Liver (tissue), 9 donors: ENCODE measurements around the gene SYTL3. TPM values are rescaled to one million over a fixed set of nuclear protein-coding genes. Genes with fewer than 3 reads are reported as not detected.
"Not testable (repeated sequence)": the region's sequence is repeated elsewhere in the genome, so short reads cannot be mapped to it uniquely, and the experiment has no call there.

ENCODE experiments used
- DNase-seq: peaks from one replicate; pipeline ENCODE4 v3.0.0-alpha.2; 2017; ENCODE audit warnings: low spot score
- H3K27ac ChIP-seq, 2 donors: one replicate each; pipeline ENCODE4 v1.7.0; 2013; ENCODE audit warnings: inconsistent platforms in 2 of 2, low read length in 2 of 2, control low read depth in 1 of 2, low read depth in 1 of 2, mild to moderate bottlenecking in 1 of 2
- H3K27me3 ChIP-seq, 4 donors: one replicate each; pipeline versions ENCODE4 v1.6.1 to v1.7.0; 2013; ENCODE audit warnings: low read length in 3 of 4, inconsistent platforms in 1 of 4, mild to moderate bottlenecking in 1 of 4, moderate library complexity in 1 of 4; ENCODE audit not compliant: control insufficient read depth in 4 of 4, insufficient read depth in 4 of 4
- H3K36me3 ChIP-seq, 4 donors: one replicate each; pipeline versions ENCODE4 v1.6.1 to v1.7.0; 2013; ENCODE audit warnings: low read length in 3 of 4, mild to moderate bottlenecking in 3 of 4, low read depth in 1 of 4, moderate library complexity in 1 of 4; ENCODE audit not compliant: control insufficient read depth in 4 of 4, insufficient read depth in 3 of 4
- H3K4me1 ChIP-seq, 4 donors: one replicate each; pipeline versions ENCODE4 v1.6.1 to v1.7.0; 2013; ENCODE audit warnings: low read length in 3 of 4, mild to moderate bottlenecking in 3 of 4, moderate library complexity in 1 of 4; ENCODE audit not compliant: control insufficient read depth in 4 of 4, insufficient read depth in 4 of 4
- H3K4me3 ChIP-seq, 3 donors: one replicate each; pipeline versions ENCODE4 v1.6.1 to v1.7.0; 2013; ENCODE audit warnings: low read length in 3 of 3, control low read depth in 1 of 3, low read depth in 1 of 3, mild to moderate bottlenecking in 1 of 3
- H3K9ac ChIP-seq, 2 donors: one replicate each; pipeline ENCODE4 v1.7.0; 2013; ENCODE audit warnings: low read length in 2 of 2, mild to moderate bottlenecking in 2 of 2, moderate library complexity in 2 of 2, control low read depth in 1 of 2, low read depth in 1 of 2
- H3K9me3 ChIP-seq, 4 donors: one replicate each; pipeline versions ENCODE4 v1.6.1 to v1.7.0; 2013; ENCODE audit warnings: low read length in 3 of 4; ENCODE audit not compliant: control insufficient read depth in 4 of 4
- ATF3 ChIP-seq: IDR thresholded peaks from 2 replicates; pipeline ENCODE4 v1.6.1; 2016; ENCODE audit warnings: antibody characterized with exemption
- CTCF ChIP-seq: fragments of 150-350 bp; IDR thresholded peaks from 2 replicates; pipeline ENCODE4 v1.5.1; 2017; ENCODE audit warnings: improper control_type of control experiment, low read depth, low read length; ENCODE audit not compliant: missing input control
- GABPA ChIP-seq, 2 donors: IDR thresholded peaks in 1 of 2; conservative IDR thresholded peaks in 1 of 2; 2 replicates each; pipeline ENCODE4 v1.6.1; 2016; ENCODE audit warnings: antibody characterized with exemption in 2 of 2, mild to moderate bottlenecking in 1 of 2, moderate library complexity in 1 of 2
- JUND ChIP-seq, 2 donors: IDR thresholded peaks; 2 replicates each; pipeline ENCODE4 v1.6.1; 2016; ENCODE audit warnings: antibody characterized with exemption in 2 of 2
- MAX ChIP-seq: IDR thresholded peaks from 2 replicates; pipeline ENCODE4 v1.6.1; 2016; ENCODE audit warnings: antibody characterized with exemption
- NR2F2 ChIP-seq: IDR thresholded peaks from 2 replicates; pipeline ENCODE4 v1.6.1; 2016; ENCODE audit warnings: antibody characterized with exemption
- RAD21 ChIP-seq, 2 donors: IDR thresholded peaks; 2 replicates each; pipeline ENCODE4 v1.6.1; 2016; ENCODE audit warnings: antibody characterized with exemption in 2 of 2, mild to moderate bottlenecking in 2 of 2
- REST ChIP-seq: IDR thresholded peaks from 2 replicates; pipeline ENCODE4 v1.6.1; 2016; ENCODE audit warnings: antibody characterized with exemption, mild to moderate bottlenecking
- RXRA ChIP-seq, 2 donors: IDR thresholded peaks; 2 replicates each; pipeline ENCODE4 v1.6.1; 2017 to 2018; ENCODE audit warnings: antibody characterized with exemption in 2 of 2, mild to moderate bottlenecking in 1 of 2
- SP1 ChIP-seq: IDR thresholded peaks from 2 replicates; pipeline ENCODE4 v1.6.1; 2018; ENCODE audit warnings: antibody characterized with exemption, mild to moderate bottlenecking
- YY1 ChIP-seq: IDR thresholded peaks from 2 replicates; pipeline ENCODE4 v1.6.1; 2016; ENCODE audit warnings: antibody characterized with exemption, mild to moderate bottlenecking
- ZBTB33 ChIP-seq: IDR thresholded peaks from 2 replicates; pipeline ENCODE4 v1.6.1; 2016; ENCODE audit warnings: antibody characterized with exemption
- WGBS: extraction: QIAGEN DNeasy Blood & Tissue Kit; methylation state at CpG from one replicate; pipeline ENCODE4 v1.1.7; 2013; 5-methylcytosine and 5-hydroxymethylcytosine counted together
- polyA plus RNA-seq, 2 donors: library from polyadenylated mRNA; stranded (reverse) in 1 of 2; unstranded in 1 of 2; fragments of 200-250 nt in 1 of 2; fragments of >200 nt in 1 of 2; fragmentation: Nextera tagmentation in 1 of 2; extraction: Ambion mirVana in 1 of 2; gene quantifications; one replicate each; pipeline versions ENCODE4 v1.2.1 to v1.2.3, GENCODE V29; 2013 to 2015
- total RNA-seq, 2 donors: library from RNA; depleted of rRNA; stranded (reverse); fragments of >200 nt; gene quantifications; one replicate each; pipeline ENCODE4 v1.2.3, GENCODE V29; 2014
- donor health status: healthy.
- donor health status: healthy.
- donor health status: healthy.
- donor health status: healthy.
- donor health status: healthy.

Gene SYTL3
- total and polyA plus RNA-seq, 4 donors = 0.28 to 1.7 (median 0.51) TPM

- Histone ChIP-seq H3K27ac (no peak overlapping the region), H3K4me1 (peaks cover 0 to 15% (median 5%) of the 10 kb centered on the region in 4 donors), H3K9ac (no peak overlapping the region), H3K9me3 (no peaks in the 10 kb centered on the region), H3K4me3 (no peak overlapping the region), H3K36me3 (peaks cover 0 to 1% (median 0%) of the 10 kb centered on the region in 4 donors), H3K27me3 (no peaks in the 10 kb centered on the region)
- no peak for DNase-seq
- no peak for TF ChIP-seq RAD21 (IDR thresholded peaks at IDR 0.05)
- TF ChIP-seq RXRA (IDR thresholded peaks at IDR 0.05) = no peak
- TF ChIP-seq SP1 = no peak
- no peak for TF ChIP-seq ATF3
- TF ChIP-seq NR2F2 = no peak
- TF ChIP-seq ZBTB33 = no peak
- TF ChIP-seq MAX = no peak
- TF ChIP-seq REST = no peak
- no peak for TF ChIP-seq GABPA (IDR thresholded peaks at IDR 0.05 in 1 of 2, conservative IDR thresholded peaks at IDR 0.05 in 1 of 2)
- TF ChIP-seq CTCF = no peak
- no peak for TF ChIP-seq JUND (IDR thresholded peaks at IDR 0.05)
- no peak for TF ChIP-seq YY1
- 73% methylated on average over 7 of the region's 7 CpGs for WGBS
Observed at GRCh38 chr6:158669145-158670035, 19.5 kb downstream of the SYTL3 start.

- not testable (repeated sequence) for H3K9me3 ChIP-seq, H3K36me3 ChIP-seq, H3K27me3 ChIP-seq, DNase-seq, H3K4me3 ChIP-seq, H3K9ac ChIP-seq, H3K27ac ChIP-seq
- 91% methylated on average over 8 of the region's 8 CpGs for WGBS
- H3K4me1 ChIP-seq = peaks cover 0 to 21% (median 5%) of the 10 kb centered on the region in 4 donors
Observed at GRCh38 chr6:158672119-158672518, 22.3 kb downstream of the SYTL3 start.
